Mesenchymal stem cell (in vitro differentiated cells and primary cell): ENCODE data around the gene PTPRA.

Experiments used
- DNase-seq: peaks from one replicate; pipeline ENCODE4 v3.0.0-alpha.2; 2013
- H2AFZ ChIP-seq: one replicate; pipeline ENCODE4 v1.6.1; 2013; ENCODE audit warnings: low read depth, mild to moderate bottlenecking, control low read depth, inconsistent platforms, low read length, moderate library complexity
- H2AK5ac ChIP-seq: 2 replicates; pipeline ENCODE4 v1.6.1; 2013; ENCODE audit warnings: low read length, moderate library complexity, mild to moderate bottlenecking, inconsistent platforms; ENCODE audit not compliant: severe bottlenecking
- H2BK120ac ChIP-seq: one replicate; pipeline ENCODE4 v1.6.1; 2013; ENCODE audit warnings: low read depth, mild to moderate bottlenecking, inconsistent platforms, low read length, moderate library complexity
- H2BK12ac ChIP-seq, 2 experiments: one replicate each; pipeline ENCODE4 v1.6.1; 2013; ENCODE audit warnings: inconsistent platforms in 2 of 2, low read length in 2 of 2, mild to moderate bottlenecking in 2 of 2, moderate library complexity in 2 of 2, control low read depth in 1 of 2
- H2BK15ac ChIP-seq: one replicate; pipeline ENCODE4 v1.6.1; 2013; ENCODE audit warnings: mild to moderate bottlenecking, low read depth, inconsistent platforms; ENCODE audit not compliant: poor library complexity, severe bottlenecking
- H2BK5ac ChIP-seq: 2 replicates; pipeline ENCODE4 v1.6.1; 2013; ENCODE audit warnings: low read depth, mild to moderate bottlenecking, low read length, control low read depth, inconsistent platforms; ENCODE audit not compliant: poor library complexity, severe bottlenecking
- H3K14ac ChIP-seq, 2 experiments: one replicate each; pipeline ENCODE4 v1.6.1; 2013; ENCODE audit warnings: inconsistent platforms in 2 of 2, low read length in 2 of 2, control low read depth in 1 of 2, mild to moderate bottlenecking in 1 of 2, moderate library complexity in 1 of 2
- H3K18ac ChIP-seq, 2 experiments: one replicate each; pipeline ENCODE4 v1.6.1; 2013; ENCODE audit warnings: inconsistent platforms in 2 of 2, low read length in 2 of 2, control low read depth in 1 of 2, low read depth in 1 of 2, mild to moderate bottlenecking in 1 of 2
- H3K23ac ChIP-seq, 2 experiments: one replicate each; pipeline ENCODE4 v1.6.1; 2013; ENCODE audit warnings: inconsistent platforms in 2 of 2, low read length in 2 of 2, mild to moderate bottlenecking in 2 of 2, moderate library complexity in 2 of 2, control low read depth in 1 of 2
- H3K27ac ChIP-seq: 2 replicates; pipeline ENCODE4 v1.5.1; 2013; ENCODE audit warnings: mild to moderate bottlenecking, moderate library complexity, low read length, control low read depth, inconsistent platforms; ENCODE audit not compliant: poor library complexity, severe bottlenecking
- H3K27me3 ChIP-seq, 2 experiments: 2 replicates each; pipeline versions ENCODE4 v1.6.1 to v1.7.0; 2013; ENCODE audit warnings: low read length in 2 of 2, mild to moderate bottlenecking in 2 of 2, moderate library complexity in 2 of 2, control low read depth in 1 of 2, inconsistent platforms in 1 of 2; ENCODE audit not compliant: control insufficient read depth in 1 of 2, insufficient read depth in 1 of 2
- H3K36me3 ChIP-seq, 2 experiments: 2 replicates each; pipeline versions ENCODE4 v1.6.1 to v1.7.0; 2013; ENCODE audit warnings: low read length in 2 of 2, control low read depth in 1 of 2, inconsistent platforms in 1 of 2, low read depth in 1 of 2, mild to moderate bottlenecking in 1 of 2; ENCODE audit not compliant: insufficient read depth in 2 of 2, control insufficient read depth in 1 of 2
- H3K4ac ChIP-seq, 2 experiments: one replicate each; pipeline ENCODE4 v1.6.1; 2013; ENCODE audit warnings: inconsistent platforms in 2 of 2, low read length in 2 of 2, mild to moderate bottlenecking in 2 of 2, moderate library complexity in 2 of 2, control low read depth in 1 of 2, low read depth in 1 of 2
- H3K4me1 ChIP-seq: 2 replicates; pipeline ENCODE4 v1.6.1; 2013; ENCODE audit warnings: low read depth, low read length, control low read depth; ENCODE audit not compliant: control insufficient read depth, insufficient read depth
- H3K4me2 ChIP-seq: 2 replicates; pipeline ENCODE4 v1.6.1; 2013; ENCODE audit warnings: low read length, mild to moderate bottlenecking, inconsistent platforms; ENCODE audit not compliant: poor library complexity, severe bottlenecking
- H3K4me3 ChIP-seq, 2 experiments: 2 replicates each; pipeline versions ENCODE4 v1.5.1 to v1.7.0; 2013; ENCODE audit warnings: low read length in 2 of 2, mild to moderate bottlenecking in 2 of 2, control low read depth in 1 of 2, low read depth in 1 of 2; ENCODE audit not compliant: insufficient read depth in 1 of 2
- H3K79me1 ChIP-seq: replicated peaks from 2 replicates; pipeline ENCODE4 v1.6.1; 2013; ENCODE audit warnings: mild to moderate bottlenecking, control low read depth, low read length, inconsistent platforms; ENCODE audit not compliant: poor library complexity, severe bottlenecking
- H3K9ac ChIP-seq: 2 replicates; pipeline ENCODE4 v1.7.0; 2013; ENCODE audit warnings: mild to moderate bottlenecking, low read length, moderate library complexity
- H3K9me3 ChIP-seq: 2 replicates; pipeline ENCODE4 v1.7.0; 2013; ENCODE audit warnings: mild to moderate bottlenecking, low read length; ENCODE audit not compliant: control insufficient read depth
- H4K8ac ChIP-seq: one replicate; pipeline ENCODE4 v1.6.1; 2013; ENCODE audit warnings: inconsistent platforms, mild to moderate bottlenecking, low read length, moderate library complexity
- H4K91ac ChIP-seq: one replicate; pipeline ENCODE4 v1.6.1; 2013; ENCODE audit warnings: mild to moderate bottlenecking, low read length, inconsistent platforms
- WGBS: methylation state at CpG from one replicate; pipeline ENCODE4 v1.1.7; 2013; ENCODE audit warnings: mixed read lengths; 5-methylcytosine and 5-hydroxymethylcytosine counted together

PTPRA gene

GRCh38 chr20:2930538-2930937, 57.3 kb downstream of the PTPRA start:
- H2BK15ac ChIP-seq: no peak overlapping the region
- peaks cover 27% of the 10 kb centered on the region for H3K79me1 ChIP-seq
- no peaks in the 10 kb centered on the region for H3K4me1 ChIP-seq
- no peak overlapping the region for H4K8ac ChIP-seq
- H3K4ac ChIP-seq: no peak overlapping the region
- no peak overlapping the region for H3K9ac ChIP-seq
- no peak overlapping the region for H2BK5ac ChIP-seq
- 50% methylated on average over 1 of the region's 1 CpG for WGBS
- no peak overlapping the region for H3K27ac ChIP-seq
- no peak for DNase-seq
- H3K27me3 ChIP-seq: no peaks in the 10 kb centered on the region
- H2AK5ac ChIP-seq: no peak overlapping the region
- no peak overlapping the region for H4K91ac ChIP-seq
- no peaks in the 10 kb centered on the region for H3K9me3 ChIP-seq
- no peak overlapping the region for H2BK120ac ChIP-seq
- no peak overlapping the region for H3K18ac ChIP-seq
- no peak overlapping the region for H3K23ac ChIP-seq
- H3K4me3 ChIP-seq: no peak overlapping the region
- no peak overlapping the region for H3K4me2 ChIP-seq
- no peak overlapping the region for H2AFZ ChIP-seq
- no peak overlapping the region for H3K14ac ChIP-seq
- peaks cover 0 to 48% of the 10 kb centered on the region in 2 experiments for H3K36me3 ChIP-seq
- no peak overlapping the region for H2BK12ac ChIP-seq

- Histone ChIP-seq H2AK5ac (no peak overlapping the region), H2BK15ac (no peak overlapping the region), H2BK5ac (no peak overlapping the region), H3K4me1 (no peaks in the 10 kb centered on the region), H4K8ac (no peak overlapping the region), H2AFZ (no peak overlapping the region), H3K36me3 (peaks cover 0 to 35% of the 10 kb centered on the region in 2 experiments), H2BK12ac (no peak overlapping the region), H3K14ac (no peak overlapping the region), H3K4me3 (no peak overlapping the region), H3K79me1 (peaks cover 33% of the 10 kb centered on the region), H3K4ac (no peak overlapping the region), H2BK120ac (no peak overlapping the region), H4K91ac (no peak overlapping the region), H3K4me2 (no peak overlapping the region), H3K18ac (no peak overlapping the region), H3K23ac (no peak overlapping the region), H3K27me3 (no peaks in the 10 kb centered on the region), H3K9ac (no peak overlapping the region), H3K9me3 (no peaks in the 10 kb centered on the region), H3K27ac (no peak overlapping the region)
- DNase-seq: no peak
Observed at GRCh38 chr20:2932498-2932897, 59.2 kb downstream of the PTPRA start.

GRCh38 chr20:2937902-2938301, 64.6 kb downstream of the PTPRA start:
- H3K18ac ChIP-seq: no peak overlapping the region
- H2AFZ ChIP-seq: no peak overlapping the region
- no peak overlapping the region for H3K14ac ChIP-seq
- H3K4me3 ChIP-seq: no peak overlapping the region
- H3K27me3 ChIP-seq: no peaks in the 10 kb centered on the region
- H4K91ac ChIP-seq: no peak overlapping the region
- 100% methylated on average over 4 of the region's 5 CpGs for whole genome bisulfite sequencing
- no peak overlapping the region for H3K4me2 ChIP-seq
- peaks cover 0 to 10% of the 10 kb centered on the region in 2 experiments for H3K36me3 ChIP-seq
- no peak overlapping the region for H3K4ac ChIP-seq
- H2BK5ac ChIP-seq: no peak overlapping the region
- H3K79me1 ChIP-seq: peaks cover 31% of the 10 kb centered on the region
- no peak overlapping the region for H2BK12ac ChIP-seq
- H2BK120ac ChIP-seq: no peak overlapping the region
- H3K23ac ChIP-seq: no peak overlapping the region
- H4K8ac ChIP-seq: no peak overlapping the region
- no peak overlapping the region for H2AK5ac ChIP-seq
- H3K9me3 ChIP-seq: no peaks in the 10 kb centered on the region
- H3K9ac ChIP-seq: no peak overlapping the region
- H3K4me1 ChIP-seq: no peaks in the 10 kb centered on the region
- H2BK15ac ChIP-seq: peak overlapping the region; percentile 23
- H3K27ac ChIP-seq: no peak overlapping the region
- DNase-seq: no peak

GRCh38 chr20:2942439-2942838, 69.2 kb downstream of the PTPRA start:
- Histone ChIP-seq H3K36me3 (peaks cover 0 to 13% of the 10 kb centered on the region in 2 experiments), H3K4me2 (no peak overlapping the region), H2BK15ac (no peak overlapping the region)

More at GRCh38 chr20:2942439-2942838, 69.2 kb downstream of the PTPRA start:
- Histone ChIP-seq H4K91ac (no peak overlapping the region), H2BK5ac (peak overlapping the region; percentile 44), H3K23ac (no peak overlapping the region), H2BK12ac (no peak overlapping the region), H3K9me3 (no peaks in the 10 kb centered on the region), H3K14ac (no peak overlapping the region), H2BK120ac (no peak overlapping the region), H2AK5ac (no peak overlapping the region), H3K79me1 (peaks cover 26% of the 10 kb centered on the region), H3K4me1 (no peaks in the 10 kb centered on the region), H3K27me3 (no peaks in the 10 kb centered on the region), H2AFZ (no peak overlapping the region), H4K8ac (no peak overlapping the region), H3K27ac (no peak overlapping the region), H3K4me3 (no peak overlapping the region), H3K4ac (no peak overlapping the region), H3K18ac (no peak overlapping the region), H3K9ac (no peak overlapping the region)
- no peak for DNase-seq
